Mucosa of descending colon (tissue), 3 donors: ENCODE results near the gene ASCC3. TPM values are rescaled to one million over a fixed set of nuclear protein-coding genes. Genes with fewer than 3 reads are reported as not detected.
"Not testable (repeated sequence)": the region's sequence is repeated elsewhere in the genome, so short reads cannot be mapped to it uniquely, and the experiment has no call there.

Experiments
- ATAC-seq: fragments of 200-7000 bp; cut with Tn5 transposase; one replicate; pipeline ENCODE4 v1.9.1; 2020; ENCODE audit warnings: mild to moderate bottlenecking, moderate library complexity
- DNase-seq, 3 donors: peaks; one replicate each; pipeline ENCODE4 v3.0.0-alpha.2; 2020
- H3K36me3 ChIP-seq: fragments of 200-600 bp; one replicate; pipeline ENCODE4 v1.8.0; 2021; ENCODE audit warnings: low read depth, mild to moderate bottlenecking
- H3K4me1 ChIP-seq: fragments of 200-600 bp; one replicate; pipeline ENCODE4 v1.8.0; 2021; ENCODE audit warnings: low read depth, mild to moderate bottlenecking
- H3K4me3 ChIP-seq: fragments of 200-600 bp; one replicate; pipeline ENCODE4 v1.8.0; 2021; ENCODE audit warnings: mild to moderate bottlenecking
- H3K9me3 ChIP-seq: fragments of 200-600 bp; one replicate; pipeline ENCODE4 v1.8.0; 2021; ENCODE audit warnings: mild to moderate bottlenecking
- intact Hi-C, 2 donors: fragments of 100-400 bp; cut with DNase I in 1 of 2; cut with micrococcal nuclease in 1 of 2; formaldehyde crosslinking; loops; one replicate each; pipeline versions ENCODE4 v1.11.0 to v1.11.1; 2022; cut with DNase I, micrococcal nuclease
- total RNA-seq, 3 donors: library from RNA; stranded (reverse); fragmentation: NEBNext Ultra II Directional in 2 of 3; extraction: Animal tissue kit (Norgen Biotek cat#: 25700) in 2 of 3; gene quantifications; one replicate each; pipeline versions ENCODE4 v1.2.1 to v1.2.4, GENCODE V29; 2021 to 2023
- TF ChIP-seq, protein P1 (sequence below): fragments of 200-600 bp; IDR thresholded peaks from one replicate; pipeline ENCODE4 v1.8.0; 2022; ENCODE audit warnings: antibody characterized with exemption, mild to moderate bottlenecking
- donor health status: DM: no; HTN: no; CAD: no; lungs with moderate emphysema.
- donor health status: DM: no; HTN: no; CAD: no.
- donor health status: DM: no; HTN: yes; CAD: no.

ASCC3 gene
- total RNA-seq, 3 donors from 2014 or later: 24.6 to 28.5 (median 27.8) TPM

DNA sequence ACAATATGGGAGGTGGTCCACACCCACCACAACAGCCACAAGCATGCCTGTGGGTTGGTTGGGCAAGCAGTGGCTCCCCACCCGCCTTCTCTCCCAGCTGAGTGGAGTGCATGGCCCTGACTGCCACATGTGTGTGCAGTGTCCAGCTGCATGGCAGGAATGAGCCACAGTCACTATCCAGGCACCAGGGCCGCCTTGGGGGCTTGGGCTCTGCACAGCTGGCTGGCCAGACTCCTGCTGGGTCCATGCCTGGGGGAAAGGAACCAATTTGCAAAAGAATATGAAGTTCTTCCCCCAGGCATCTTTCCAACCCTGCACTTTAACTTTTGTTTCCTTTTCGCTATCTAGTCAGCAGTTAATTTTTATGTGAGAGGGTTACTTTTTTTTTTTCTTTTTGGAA, 11.6 kb upstream of the ASCC3 start:
- intact Hi-C loops: no loop called here
- DNase-seq: no peak
- TF ChIP-seq, protein P1, sequence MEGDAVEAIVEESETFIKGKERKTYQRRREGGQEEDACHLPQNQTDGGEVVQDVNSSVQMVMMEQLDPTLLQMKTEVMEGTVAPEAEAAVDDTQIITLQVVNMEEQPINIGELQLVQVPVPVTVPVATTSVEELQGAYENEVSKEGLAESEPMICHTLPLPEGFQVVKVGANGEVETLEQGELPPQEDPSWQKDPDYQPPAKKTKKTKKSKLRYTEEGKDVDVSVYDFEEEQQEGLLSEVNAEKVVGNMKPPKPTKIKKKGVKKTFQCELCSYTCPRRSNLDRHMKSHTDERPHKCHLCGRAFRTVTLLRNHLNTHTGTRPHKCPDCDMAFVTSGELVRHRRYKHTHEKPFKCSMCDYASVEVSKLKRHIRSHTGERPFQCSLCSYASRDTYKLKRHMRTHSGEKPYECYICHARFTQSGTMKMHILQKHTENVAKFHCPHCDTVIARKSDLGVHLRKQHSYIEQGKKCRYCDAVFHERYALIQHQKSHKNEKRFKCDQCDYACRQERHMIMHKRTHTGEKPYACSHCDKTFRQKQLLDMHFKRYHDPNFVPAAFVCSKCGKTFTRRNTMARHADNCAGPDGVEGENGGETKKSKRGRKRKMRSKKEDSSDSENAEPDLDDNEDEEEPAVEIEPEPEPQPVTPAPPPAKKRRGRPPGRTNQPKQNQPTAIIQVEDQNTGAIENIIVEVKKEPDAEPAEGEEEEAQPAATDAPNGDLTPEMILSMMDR: no peak
- H3K36me3 ChIP-seq: no peaks in the 10 kb centered on the region
- no peaks in the 10 kb centered on the region for H3K9me3 ChIP-seq
- H3K4me1 ChIP-seq: no peaks in the 10 kb centered on the region
- no peak for ATAC-seq
- no peak overlapping the region for H3K4me3 ChIP-seq

DNA sequence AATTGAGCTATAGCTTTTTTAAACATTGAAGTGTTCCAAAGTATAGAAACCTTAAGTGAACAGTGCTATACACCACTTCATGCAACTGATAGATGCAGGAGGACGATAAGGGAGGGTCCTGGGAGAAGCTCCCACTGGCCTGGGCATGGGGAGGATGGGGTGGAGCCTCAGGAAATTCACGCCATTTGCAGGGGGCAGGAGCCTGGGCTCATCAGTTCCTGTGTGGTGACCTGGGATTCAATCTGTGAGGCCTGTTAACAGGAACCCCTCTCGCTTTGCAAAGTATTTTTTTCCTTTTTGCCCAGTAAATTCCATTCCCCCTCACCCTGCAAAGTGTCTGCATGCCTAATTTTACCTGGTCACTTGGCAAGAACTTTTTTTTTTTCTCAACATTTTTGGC, 11.0 kb upstream of the ASCC3 start:
- no peak for DNase-seq
- TF ChIP-seq, protein P1: no peak
- no peaks in the 10 kb centered on the region for H3K9me3 ChIP-seq
- no peak overlapping the region for H3K4me3 ChIP-seq
- ATAC-seq: no peak
- no peaks in the 10 kb centered on the region for H3K4me1 ChIP-seq
- intact Hi-C loops: no loop called here
- H3K36me3 ChIP-seq: no peaks in the 10 kb centered on the region

DNA sequence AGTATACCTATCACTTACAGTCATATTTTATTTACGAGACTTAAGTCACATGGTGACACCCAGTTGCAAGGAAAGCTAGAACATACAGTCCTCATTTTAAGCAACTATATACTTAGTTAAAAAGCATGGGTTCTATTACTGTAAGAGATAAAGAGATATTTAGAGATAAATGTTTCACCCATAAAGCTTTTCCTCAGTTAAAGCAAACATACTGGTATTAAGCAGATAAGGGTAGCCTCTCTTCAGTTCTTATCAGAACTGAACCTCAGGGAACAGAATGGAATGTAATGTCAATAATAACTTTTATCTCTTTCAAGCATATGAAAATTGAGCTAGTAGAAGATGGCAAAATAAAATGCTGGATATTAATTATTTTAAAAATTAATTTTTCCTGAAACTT, 9.9 kb upstream of the ASCC3 start:
- intact Hi-C loops: no loop called here
- no peaks in the 10 kb centered on the region for H3K36me3 ChIP-seq
- DNase-seq (no peak), ATAC-seq (no peak)
- no peaks in the 10 kb centered on the region for H3K4me1 ChIP-seq
- no peak overlapping the region for H3K4me3 ChIP-seq
- no peaks in the 10 kb centered on the region for H3K9me3 ChIP-seq
- TF ChIP-seq, protein P1: no peak

DNA sequence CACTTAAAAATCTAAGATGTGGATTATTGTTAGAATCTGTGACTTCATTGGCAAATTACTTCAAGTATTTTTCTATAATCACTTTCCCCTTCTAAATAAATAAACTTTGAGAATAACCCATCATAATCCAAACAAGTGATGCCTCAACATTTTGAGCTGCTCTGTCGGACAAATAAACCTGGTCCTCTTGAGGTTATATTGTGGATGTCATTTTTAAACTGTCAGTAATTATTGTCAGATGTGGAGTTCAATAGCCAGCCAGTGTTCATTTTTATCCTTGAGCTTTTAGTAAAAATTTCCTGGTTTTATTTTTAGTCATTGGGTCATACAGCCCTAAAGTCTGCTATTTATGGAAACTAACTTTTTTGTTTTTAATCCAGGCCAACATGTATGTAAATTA, 9.5 kb upstream of the ASCC3 start:
- H3K4me1 ChIP-seq, ATAC-seq, H3K9me3 ChIP-seq, H3K36me3 ChIP-seq, intact Hi-C loops, H3K4me3 ChIP-seq, DNase-seq: not testable (repeated sequence)

DNA sequence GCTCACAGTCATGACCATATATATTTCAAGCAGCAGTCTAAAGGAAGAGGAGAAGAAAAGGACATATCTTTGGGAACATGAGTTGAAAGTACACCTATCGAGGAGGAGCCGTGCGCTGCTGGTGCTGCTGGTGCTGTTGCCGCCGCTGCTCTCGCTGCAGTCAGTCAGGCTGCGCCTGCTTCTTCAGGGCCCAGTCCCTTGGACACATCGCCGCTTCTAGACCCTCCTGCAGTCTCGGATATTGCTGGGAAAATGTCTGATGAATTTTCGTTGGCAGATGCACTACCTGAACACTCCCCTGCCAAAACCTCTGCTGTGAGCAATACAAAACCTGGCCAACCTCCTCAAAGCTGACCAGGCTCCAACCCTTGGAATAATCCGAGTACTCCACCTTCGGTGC, 8.2 kb upstream of the ASCC3 start:
- DNase-seq (no peak), ATAC-seq (no peak)
- TF ChIP-seq, protein P1: no peak
- Histone ChIP-seq H3K4me1 (no peaks in the 10 kb centered on the region), H3K36me3 (no peaks in the 10 kb centered on the region), H3K4me3 (no peak overlapping the region), H3K9me3 (no peaks in the 10 kb centered on the region)
- intact Hi-C loops: no loop called here

DNA sequence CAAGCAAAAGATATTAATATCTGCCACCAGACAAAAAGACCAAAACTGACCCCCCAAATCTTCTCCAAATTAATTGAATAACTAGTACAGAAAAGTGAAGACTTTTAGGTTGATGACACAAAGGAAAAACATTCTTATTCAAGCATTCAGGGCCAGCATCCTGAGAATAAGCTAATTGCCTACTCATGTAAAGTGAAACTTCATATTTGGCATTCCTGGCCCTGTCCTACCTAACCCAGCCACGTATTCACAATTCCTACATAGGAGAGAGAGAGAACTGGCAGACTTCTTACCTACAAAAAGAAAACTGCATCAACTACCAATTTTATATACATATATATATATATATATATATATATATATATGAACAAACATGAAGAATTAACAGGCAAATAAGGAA, 4.9 kb upstream of the ASCC3 start:
- intact Hi-C loops: no loop called here
- DNase-seq: no peak
- H3K4me1 ChIP-seq: no peaks in the 10 kb centered on the region
- TF ChIP-seq, protein P1: no peak
- H3K9me3 ChIP-seq: no peaks in the 10 kb centered on the region
- H3K4me3 ChIP-seq: no peak overlapping the region
- no peak for ATAC-seq
- H3K36me3 ChIP-seq: no peaks in the 10 kb centered on the region
